HG02642 (cell line): ENCODE results near the gene SLC6A2.
"Not testable (repeated sequence)": the region's sequence is repeated elsewhere in the genome, so short reads cannot be mapped to it uniquely, and the experiment has no call there.

ENCODE experiments used
- ATAC-seq: cut with Tn5 transposase; IDR thresholded peaks from one replicate; pipeline ENCODE4 v1.9.1; 2021; ENCODE audit warnings: mild to moderate bottlenecking; ENCODE audit not compliant: unreplicated experiment, poor library complexity

The SLC6A2 gene

GRCh38 chr16:55655897-55656681 lies at the start of gene SLC6A2:
Gene SLC6A2, plus strand, starts transcription at chr16:55655988. Its CDS starts 707 bp downstream, at chr16:55656695.
- no peak for ATAC-seq

- no peak for ATAC-seq
Measured at GRCh38 chr16:55613613-55614335, 42.0 kb upstream of the SLC6A2 start.

GRCh38 chr16:55615071-55615470 lies 40.7 kb upstream of the SLC6A2 start:
- no peak for ATAC-seq

GRCh38 chr16:55615670-55616069 lies 40.1 kb upstream of the SLC6A2 start:
- ATAC-seq, result not testable (repeated sequence)

- ATAC-seq, result no peak
Measured at GRCh38 chr16:55621771-55622170, 34.0 kb upstream of the SLC6A2 start.

- ATAC-seq, result no peak
Measured at GRCh38 chr16:55622272-55622671, 33.5 kb upstream of the SLC6A2 start.

- no peak for ATAC-seq
Measured at GRCh38 chr16:55622930-55623561, 32.7 kb upstream of the SLC6A2 start.

- no peak for ATAC-seq
Measured at GRCh38 chr16:55623640-55624039, 32.1 kb upstream of the SLC6A2 start.

GRCh38 chr16:55624696-55625095 lies 31.1 kb upstream of the SLC6A2 start:
- ATAC-seq, result no peak

- no peak for ATAC-seq
Measured at GRCh38 chr16:55625843-55626242, 29.9 kb upstream of the SLC6A2 start.

- ATAC-seq, result no peak
Measured at GRCh38 chr16:55628306-55628968, 27.4 kb upstream of the SLC6A2 start.

GRCh38 chr16:55630774-55631173 lies 25.0 kb upstream of the SLC6A2 start:
- ATAC-seq, result no peak

- ATAC-seq, result no peak
Measured at GRCh38 chr16:55632259-55632658, 23.5 kb upstream of the SLC6A2 start.

- no peak for ATAC-seq
Measured at GRCh38 chr16:55634193-55634592, 21.6 kb upstream of the SLC6A2 start.

- ATAC-seq, result no peak
Measured at GRCh38 chr16:55638256-55638655, 17.5 kb upstream of the SLC6A2 start.

- no peak for ATAC-seq
Measured at GRCh38 chr16:55640701-55641327, 15.0 kb upstream of the SLC6A2 start.

- ATAC-seq, result no peak
Measured at GRCh38 chr16:55641430-55642056, 14.2 kb upstream of the SLC6A2 start.

GRCh38 chr16:55642611-55643010 lies 13.2 kb upstream of the SLC6A2 start:
- ATAC-seq, result no peak

- no peak for ATAC-seq
Measured at GRCh38 chr16:55643161-55643970, 12.4 kb upstream of the SLC6A2 start.
